Glutamatergic neuron (in vitro differentiated cells): ENCODE data around the gene CAV3. TPM values are rescaled to one million over a fixed set of nuclear protein-coding genes. Genes with fewer than 3 reads are reported as not detected.

ENCODE experiments used
- DNase-seq: peaks from one replicate; pipeline ENCODE4 v3.0.0; 2022
- H3K27ac Mint-ChIP-seq: one replicate; pipeline ENCODE4 v1.8.0; 2020; ENCODE audit warnings: mild to moderate bottlenecking, mixed read lengths, inconsistent platforms; ENCODE audit not compliant: unreplicated experiment
- H3K27me3 Mint-ChIP-seq: one replicate; pipeline ENCODE4 v1.8.0; 2020; ENCODE audit warnings: mild to moderate bottlenecking, moderate library complexity, mixed read lengths, inconsistent platforms; ENCODE audit not compliant: unreplicated experiment
- H3K36me3 Mint-ChIP-seq: one replicate; pipeline ENCODE4 v1.8.0; 2020; ENCODE audit warnings: mild to moderate bottlenecking, mixed read lengths, inconsistent platforms; ENCODE audit not compliant: unreplicated experiment
- H3K4me1 Mint-ChIP-seq: one replicate; pipeline ENCODE4 v1.8.0; 2020; ENCODE audit warnings: mild to moderate bottlenecking, low read depth, mixed read lengths, inconsistent platforms; ENCODE audit not compliant: unreplicated experiment
- H3K4me3 Mint-ChIP-seq: one replicate; pipeline ENCODE4 v1.8.0; 2020; ENCODE audit warnings: mild to moderate bottlenecking, mixed read lengths, inconsistent platforms; ENCODE audit not compliant: unreplicated experiment
- H3K9me3 Mint-ChIP-seq: one replicate; pipeline ENCODE4 v1.8.0; 2020; ENCODE audit warnings: mild to moderate bottlenecking, moderate library complexity, mixed read lengths, inconsistent platforms; ENCODE audit not compliant: unreplicated experiment
- total RNA-seq: library from RNA; stranded (reverse); fragmentation: NEBNext Ultra II Directional; extraction: Animal tissue kit (Norgen Biotek cat#: 25700); gene quantifications from one replicate; pipeline ENCODE4 v1.2.1, GENCODE V29; 2021; ENCODE audit not compliant: unreplicated experiment
- TF ChIP-seq, protein P1 (sequence below): fragments of 200-600 bp; sonication (generic); IDR thresholded peaks from one replicate; pipeline ENCODE4 v1.5.0; 2021; ENCODE audit not compliant: partially characterized antibody, unreplicated experiment

Gene CAV3
- total RNA-seq, 1 donor from 2014 or later: 0.29 TPM

DNA sequence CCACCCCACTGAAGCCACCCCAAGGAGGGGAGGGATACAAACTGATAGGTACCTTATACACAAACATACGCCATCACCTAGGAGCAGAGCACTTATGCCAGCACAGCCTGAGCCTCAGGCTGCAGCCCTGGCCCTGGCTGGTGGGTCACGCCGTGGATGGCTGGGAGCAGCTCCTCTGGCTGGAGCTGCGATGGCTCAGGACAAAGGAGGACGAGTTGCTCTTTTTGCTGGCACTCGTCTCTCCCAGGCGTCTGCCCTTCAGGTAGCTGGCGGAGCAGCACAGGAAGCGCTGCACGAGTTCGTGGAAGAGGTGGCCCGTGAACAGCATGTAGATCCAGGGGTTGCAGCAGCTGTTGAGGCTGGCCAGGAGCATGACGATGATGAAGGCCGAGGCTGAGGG, 19.2 kb downstream of the CAV3 start:
- TF ChIP-seq, protein P1, sequence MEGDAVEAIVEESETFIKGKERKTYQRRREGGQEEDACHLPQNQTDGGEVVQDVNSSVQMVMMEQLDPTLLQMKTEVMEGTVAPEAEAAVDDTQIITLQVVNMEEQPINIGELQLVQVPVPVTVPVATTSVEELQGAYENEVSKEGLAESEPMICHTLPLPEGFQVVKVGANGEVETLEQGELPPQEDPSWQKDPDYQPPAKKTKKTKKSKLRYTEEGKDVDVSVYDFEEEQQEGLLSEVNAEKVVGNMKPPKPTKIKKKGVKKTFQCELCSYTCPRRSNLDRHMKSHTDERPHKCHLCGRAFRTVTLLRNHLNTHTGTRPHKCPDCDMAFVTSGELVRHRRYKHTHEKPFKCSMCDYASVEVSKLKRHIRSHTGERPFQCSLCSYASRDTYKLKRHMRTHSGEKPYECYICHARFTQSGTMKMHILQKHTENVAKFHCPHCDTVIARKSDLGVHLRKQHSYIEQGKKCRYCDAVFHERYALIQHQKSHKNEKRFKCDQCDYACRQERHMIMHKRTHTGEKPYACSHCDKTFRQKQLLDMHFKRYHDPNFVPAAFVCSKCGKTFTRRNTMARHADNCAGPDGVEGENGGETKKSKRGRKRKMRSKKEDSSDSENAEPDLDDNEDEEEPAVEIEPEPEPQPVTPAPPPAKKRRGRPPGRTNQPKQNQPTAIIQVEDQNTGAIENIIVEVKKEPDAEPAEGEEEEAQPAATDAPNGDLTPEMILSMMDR: no peak
- Mint-ChIP-seq H3K9me3 (peaks cover 1% of the 10 kb centered on the region), H3K4me3 (no peak overlapping the region), H3K36me3 (no peaks in the 10 kb centered on the region), H3K27ac (no peak overlapping the region), H3K4me1 (peaks cover 25% of the 10 kb centered on the region), H3K27me3 (peaks cover 5% of the 10 kb centered on the region)
- DNase-seq: no peak

GRCh38 chr3:8755097-8755496, 21.5 kb downstream of the CAV3 start:
- peaks cover 1% of the 10 kb centered on the region for H3K9me3 Mint-ChIP-seq
- H3K27ac Mint-ChIP-seq: no peak overlapping the region
- peak overlapping the region; percentile 6 for H3K4me3 Mint-ChIP-seq
- TF ChIP-seq, protein P1: no peak
- DNase-seq: no peak
- H3K27me3 Mint-ChIP-seq: peaks cover 5% of the 10 kb centered on the region
- H3K36me3 Mint-ChIP-seq: no peaks in the 10 kb centered on the region
- peaks cover 34% of the 10 kb centered on the region for H3K4me1 Mint-ChIP-seq

GRCh38 chr3:8755564-8756237, 22.1 kb downstream of the CAV3 start:
- Mint-ChIP-seq H3K4me1 (peaks cover 34% of the 10 kb centered on the region), H3K9me3 (peaks cover 1% of the 10 kb centered on the region), H3K27ac (no peak overlapping the region), H3K27me3 (peaks cover 5% of the 10 kb centered on the region), H3K4me3 (no peak overlapping the region), H3K36me3 (no peaks in the 10 kb centered on the region)
- no peak for DNase-seq
- TF ChIP-seq, protein P1: peak; percentile 55

GRCh38 chr3:8756671-8757070, 23.1 kb downstream of the CAV3 start:
- H3K27me3 Mint-ChIP-seq: peaks cover 5% of the 10 kb centered on the region
- H3K4me1 Mint-ChIP-seq: peaks cover 34% of the 10 kb centered on the region
- H3K9me3 Mint-ChIP-seq: peaks cover 1% of the 10 kb centered on the region
- H3K4me3 Mint-ChIP-seq: no peak overlapping the region
- no peak overlapping the region for H3K27ac Mint-ChIP-seq
- no peak for DNase-seq
- TF ChIP-seq, protein P1: no peak
- H3K36me3 Mint-ChIP-seq: no peaks in the 10 kb centered on the region
